Endodermal cell (in vitro differentiated cells): ENCODE measurements around the gene SHISA9. TPM values are rescaled to one million over a fixed set of nuclear protein-coding genes. Genes with fewer than 3 reads are reported as not detected.

Source experiments
- DNase-seq: peaks from one replicate; pipeline ENCODE4 v3.0.0-alpha.2; 2017
- H3K27ac ChIP-seq: 2 replicates; pipeline ENCODE4 v1.5.1; 2013; ENCODE audit warnings: mild to moderate bottlenecking, low read depth, low read length, moderate library complexity
- H3K27me3 ChIP-seq: 2 replicates; pipeline ENCODE4 v1.6.1; 2013; ENCODE audit warnings: mild to moderate bottlenecking, low read length, moderate library complexity; ENCODE audit not compliant: insufficient read depth, control insufficient read depth, poor library complexity, severe bottlenecking
- H3K36me3 ChIP-seq: 2 replicates; pipeline ENCODE4 v1.7.0; 2013; ENCODE audit warnings: mild to moderate bottlenecking, low read length, moderate library complexity; ENCODE audit not compliant: control insufficient read depth, insufficient read depth
- H3K4me1 ChIP-seq: one replicate; pipeline ENCODE4 v1.7.0; 2013; ENCODE audit warnings: low read length; ENCODE audit not compliant: control insufficient read depth, insufficient read depth
- H3K4me3 ChIP-seq: 2 replicates; pipeline ENCODE4 v1.5.1; 2013; ENCODE audit warnings: mild to moderate bottlenecking, low read length, moderate library complexity
- H3K9ac ChIP-seq: 2 replicates; pipeline ENCODE4 v1.6.1; 2013; ENCODE audit warnings: mild to moderate bottlenecking, low read length, moderate library complexity; ENCODE audit not compliant: poor library complexity, severe bottlenecking; ENCODE audit errors: extremely low read depth
- H3K9me3 ChIP-seq: 2 replicates; pipeline ENCODE4 v1.6.1; 2013; ENCODE audit warnings: mild to moderate bottlenecking, low read length, moderate library complexity; ENCODE audit not compliant: control insufficient read depth
- H3K27ac Mint-ChIP-seq: 2 replicates; pipeline ENCODE4 v1.8.0; 2020; ENCODE audit warnings: mixed read lengths
- H3K27me3 Mint-ChIP-seq: 2 replicates; pipeline ENCODE4 v1.8.0; 2021; ENCODE audit warnings: mild to moderate bottlenecking, mixed read lengths; ENCODE audit not compliant: insufficient read depth
- H3K36me3 Mint-ChIP-seq: 2 replicates; pipeline ENCODE4 v1.8.0; 2020; ENCODE audit warnings: low read depth, mixed read lengths
- H3K4me1 Mint-ChIP-seq: 2 replicates; pipeline ENCODE4 v1.8.0; 2020; ENCODE audit warnings: mixed read lengths
- H3K4me3 Mint-ChIP-seq: 2 replicates; pipeline ENCODE4 v1.8.0; 2020; ENCODE audit warnings: mild to moderate bottlenecking, moderate library complexity, mixed read lengths
- H3K9me3 Mint-ChIP-seq: 2 replicates; pipeline ENCODE4 v1.8.0; 2020; ENCODE audit warnings: mild to moderate bottlenecking, mixed read lengths
- CTCF ChIP-seq: fragments of 200-600 bp; sonication (generic); conservative IDR thresholded peaks from 2 replicates; pipeline ENCODE4 v1.5.0; 2021; ENCODE audit warnings: antibody characterized with exemption, mild to moderate bottlenecking
- WGBS, 2 experiments: methylation state at CpG; one replicate each; pipeline versions ENCODE4 v1.1.5 to v1.1.7; 2013; ENCODE audit warnings: missing lambda C conversion rate in 2 of 2, mixed read lengths in 1 of 2; ENCODE audit not compliant: insufficient coverage in 1 of 2, insufficient read length in 1 of 2; 5-methylcytosine and 5-hydroxymethylcytosine counted together
- total RNA-seq, 2 donors: library from RNA; stranded (reverse); fragmentation: NEBNext Ultra II Directional in 1 of 2; extraction: Animal tissue kit (Norgen Biotek cat#: 25700) in 1 of 2; gene quantifications; 2 replicates in 1 of 2; 3 replicates in 1 of 2; pipeline ENCODE4 v1.2.1, GENCODE V29; 2021

SHISA9 gene
- total RNA-seq, 2 donors from 2014 or later = 5.2 to 27.8 TPM

- Mint-ChIP-seq H3K4me1 (peaks cover 10% of the 10 kb centered on the region), H3K36me3 (no peaks in the 10 kb centered on the region), H3K4me3 (no peak overlapping the region), H3K27me3 (no peaks in the 10 kb centered on the region), H3K9me3 (peaks cover 10% of the 10 kb centered on the region), H3K27ac (no peak overlapping the region)
- H3K27me3 ChIP-seq = no peaks in the 10 kb centered on the region
- no peak for TF ChIP-seq CTCF
- H3K9ac ChIP-seq = no peak overlapping the region
- no peak for DNase-seq
- no peaks in the 10 kb centered on the region for H3K36me3 ChIP-seq
- 96 to 100% methylated on average over 1 to 3 of the region's 3 CpGs for WGBS, 2 experiments
- peaks cover 12% of the 10 kb centered on the region for H3K9me3 ChIP-seq
- no peak overlapping the region for H3K4me3 ChIP-seq
- no peak overlapping the region for H3K27ac ChIP-seq
- peaks cover 4% of the 10 kb centered on the region for H3K4me1 ChIP-seq
These were observed 74.4 kb downstream of the SHISA9 start for GRCh38 chr16:12975766-12976165.

DNA sequence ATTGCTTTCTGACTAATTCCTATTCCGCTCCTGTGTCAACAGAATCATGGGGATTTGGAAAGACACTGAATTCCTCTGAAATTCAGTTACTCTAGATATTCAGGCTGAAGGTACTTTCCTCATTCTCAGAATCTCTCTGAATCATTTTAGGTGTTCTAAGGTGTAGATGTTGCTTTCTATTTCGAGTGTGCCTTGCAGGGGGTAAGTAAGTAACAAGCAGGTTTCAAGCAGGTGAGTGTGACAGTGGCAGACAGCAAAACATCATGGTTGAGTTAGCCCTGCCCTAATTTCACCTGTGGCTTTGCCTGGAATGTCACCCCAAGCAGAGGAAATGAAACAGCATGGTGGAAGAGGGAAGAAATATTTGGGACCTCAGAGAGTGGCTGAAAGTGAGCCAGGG, 75.1 kb downstream of the SHISA9 start:
- TF ChIP-seq CTCF = no peak
- Histone ChIP-seq H3K36me3 (no peaks in the 10 kb centered on the region), H3K9me3 (peaks cover 19% of the 10 kb centered on the region), H3K4me3 (no peak overlapping the region), H3K9ac (no peak overlapping the region), H3K27ac (no peak overlapping the region), H3K27me3 (no peaks in the 10 kb centered on the region), H3K4me1 (peaks cover 4% of the 10 kb centered on the region)
- Mint-ChIP-seq H3K4me3 (no peak overlapping the region), H3K9me3 (peaks cover 18% of the 10 kb centered on the region), H3K36me3 (peaks cover 7% of the 10 kb centered on the region), H3K4me1 (peaks cover 10% of the 10 kb centered on the region), H3K27me3 (no peaks in the 10 kb centered on the region), H3K27ac (no peak overlapping the region)
- WGBS, 2 experiments = 84 to 100% methylated on average over 1 to 2 of the region's 2 CpGs
- no peak for DNase-seq

DNA sequence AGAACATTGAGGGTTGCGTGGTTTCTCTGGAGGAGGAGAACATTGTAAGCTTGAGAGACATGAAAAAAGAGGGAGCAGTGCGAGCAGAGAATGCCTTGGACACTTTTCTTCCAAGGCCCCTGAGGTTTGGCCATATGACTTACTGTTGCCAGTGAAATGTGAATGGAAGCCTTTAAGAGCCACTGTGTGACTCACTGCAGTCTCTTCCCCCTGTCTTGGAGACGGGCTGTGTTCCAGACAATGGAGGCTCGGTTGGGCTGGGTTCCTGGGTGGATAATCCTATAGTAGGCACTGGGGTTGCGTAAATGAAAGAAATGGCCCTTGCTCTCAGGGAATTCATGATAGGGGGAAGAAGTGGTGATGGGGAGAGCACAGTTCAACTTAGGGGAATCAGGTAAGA, 75.5 kb downstream of the SHISA9 start:
- 80% methylated on average over 3 to 5 of the region's 5 CpGs for WGBS, 2 experiments
- Histone ChIP-seq H3K9me3 (peaks cover 24% of the 10 kb centered on the region), H3K27ac (no peak overlapping the region), H3K27me3 (no peaks in the 10 kb centered on the region), H3K9ac (no peak overlapping the region), H3K4me3 (no peak overlapping the region), H3K36me3 (no peaks in the 10 kb centered on the region), H3K4me1 (peaks cover 4% of the 10 kb centered on the region)
- Mint-ChIP-seq H3K4me1 (peaks cover 10% of the 10 kb centered on the region), H3K9me3 (peaks cover 19% of the 10 kb centered on the region), H3K4me3 (no peak overlapping the region), H3K27me3 (no peaks in the 10 kb centered on the region), H3K36me3 (peaks cover 10% of the 10 kb centered on the region), H3K27ac (no peak overlapping the region)
- DNase-seq = peak; percentile 49
- no peak for TF ChIP-seq CTCF
